RCC 7860 (cell line): ENCODE data around the gene OTX2.

Experiments
- DNase-seq: peaks from one replicate; pipeline ENCODE4 v3.0.0-alpha.2; 2015; ENCODE audit warnings: low spot score
- FAIRE-seq: peaks from 2 replicates; lab custom pipeline; 2012; peaks lifted over from hg19 to GRCh38; lab: Jason Lieb, UNC

OTX2 gene

GRCh38 chr14:56797003-56797568 is 13.2 kb downstream of the OTX2 start:
- DNase-seq (no peak), FAIRE-seq (no peak)

DNA sequence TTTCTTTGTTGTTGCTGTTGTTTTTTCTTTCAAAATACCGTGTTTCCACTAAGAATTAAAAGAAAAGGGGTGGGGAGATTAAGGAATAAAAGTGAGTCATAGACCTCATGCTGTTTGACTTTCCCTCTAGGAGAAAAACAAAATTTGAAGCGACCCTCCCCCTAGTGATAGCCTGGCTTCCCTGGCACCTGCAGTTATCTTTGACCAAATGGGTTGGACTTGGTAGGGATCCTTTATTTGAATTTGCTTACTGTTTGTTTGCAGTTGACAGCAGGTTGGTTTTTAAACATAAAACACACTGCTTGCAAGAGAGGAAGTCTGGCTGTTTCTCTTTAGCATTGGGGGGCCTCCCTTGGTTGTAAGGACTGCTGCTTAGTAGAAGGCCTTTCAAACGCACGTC is 14.0 kb downstream of the OTX2 start:
- DNase-seq, result no peak
- no peak for FAIRE-seq

DNA sequence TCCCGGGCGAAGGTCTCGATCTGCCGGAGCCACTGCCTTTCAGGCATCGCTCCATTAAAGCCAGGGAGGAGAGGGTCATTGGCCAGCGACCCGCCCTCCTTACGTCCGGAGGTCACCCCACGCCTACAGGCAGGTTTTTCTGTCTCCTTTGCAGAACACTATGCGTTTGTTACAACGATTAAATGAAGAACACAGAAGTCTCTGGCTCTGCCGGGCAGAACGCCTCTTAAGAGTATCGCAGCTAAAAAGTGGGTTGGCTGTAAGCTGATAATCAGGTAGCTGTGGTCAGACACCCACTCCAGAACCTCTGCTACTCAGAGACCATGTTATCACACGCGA is 15.0 kb downstream of the OTX2 start:
- DNase-seq, result no peak
- no peak for FAIRE-seq

- FAIRE-seq, result no peak
- DNase-seq, result no peak
Measured at GRCh38 chr14:56794557-56795283, 15.6 kb downstream of the OTX2 start.

GRCh38 chr14:56794088-56794556 is 16.2 kb downstream of the OTX2 start:
- DNase-seq, result no peak
- no peak for FAIRE-seq

DNA sequence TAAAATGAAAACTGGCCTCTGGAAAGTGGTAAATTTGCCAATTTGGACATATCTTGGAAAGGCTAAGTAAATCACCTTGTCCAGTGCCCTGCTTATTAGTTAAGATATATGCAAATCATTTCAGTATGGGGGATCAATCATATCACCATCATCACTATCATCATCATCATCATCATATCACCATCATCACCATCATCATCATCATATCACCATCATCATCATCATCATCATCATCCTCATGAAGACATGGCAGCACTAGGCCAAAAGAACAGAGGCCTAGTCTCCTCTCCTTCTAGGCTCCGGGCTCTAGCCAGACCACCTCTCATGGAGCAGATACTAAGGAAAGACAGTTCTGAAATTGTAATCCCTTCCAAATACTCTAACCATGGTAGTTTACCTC is 20.3 kb downstream of the OTX2 start:
- FAIRE-seq, result no peak
- no peak for DNase-seq

GRCh38 chr14:56787530-56787929 is 22.7 kb downstream of the OTX2 start:
- DNase-seq (no peak), FAIRE-seq (no peak)

DNA sequence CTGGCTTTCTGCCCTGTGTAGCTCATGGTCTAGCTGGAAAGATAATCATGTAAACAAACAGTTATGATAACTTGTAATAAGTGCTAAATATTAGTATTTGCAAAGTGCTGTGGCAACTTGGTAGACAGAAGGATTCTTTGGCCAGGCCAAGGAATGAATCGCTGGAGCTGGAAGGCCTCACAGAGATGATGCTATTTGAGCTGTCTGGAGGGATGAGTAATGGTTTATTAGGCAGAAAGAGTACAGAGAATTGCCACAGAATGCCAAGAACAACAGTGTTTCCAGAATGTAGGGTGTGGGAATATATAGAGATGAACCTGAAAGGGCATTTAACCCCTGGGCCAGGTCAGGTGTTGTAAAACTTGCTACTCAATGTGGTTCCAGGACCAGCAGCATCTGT is 27.6 kb downstream of the OTX2 start:
- FAIRE-seq, result no peak
- no peak for DNase-seq

GRCh38 chr14:56774503-56774902 is 35.8 kb downstream of the OTX2 start:
- no peak for FAIRE-seq

GRCh38 chr14:56770512-56770911 is 39.8 kb downstream of the OTX2 start:
- no peak for FAIRE-seq
- no peak for DNase-seq

More at GRCh38 chr14:56774503-56774902, 35.8 kb downstream of the OTX2 start:
- DNase-seq, result no peak

- FAIRE-seq, result no peak
- DNase-seq, result no peak
Measured at GRCh38 chr14:56760164-56760914, 49.9 kb downstream of the OTX2 start.

- DNase-seq, result no peak
- FAIRE-seq, result no peak
Measured at GRCh38 chr14:56759633-56760032, 50.6 kb downstream of the OTX2 start.

DNA sequence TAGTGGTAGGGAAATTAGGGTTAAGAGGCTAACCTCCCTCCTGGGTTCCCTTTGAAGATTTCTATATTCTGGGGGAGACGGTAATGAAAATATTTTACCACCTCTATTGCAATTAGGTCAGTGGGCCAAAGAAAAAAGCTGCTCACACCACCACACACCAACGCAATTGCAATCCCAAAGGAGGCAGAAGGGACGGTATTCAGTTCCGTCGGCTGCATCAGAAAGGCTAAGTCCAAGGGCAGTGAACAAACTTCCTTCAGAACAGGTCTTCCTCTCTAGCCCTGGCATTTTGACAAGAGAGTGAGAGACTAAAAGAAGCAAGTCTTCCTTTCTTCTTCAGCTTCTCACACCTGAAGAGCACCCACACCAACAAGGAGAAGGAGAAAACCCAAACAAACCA is 51.2 kb downstream of the OTX2 start:
- DNase-seq (no peak), FAIRE-seq (no peak)

- FAIRE-seq (no peak), DNase-seq (no peak)
Measured at GRCh38 chr14:56754921-56755320, 55.4 kb downstream of the OTX2 start.

- DNase-seq (no peak), FAIRE-seq (no peak)
Measured at GRCh38 chr14:56753396-56753795, 56.9 kb downstream of the OTX2 start.

GRCh38 chr14:56752428-56752827 is 57.9 kb downstream of the OTX2 start:
- no peak for FAIRE-seq
- DNase-seq, result no peak

- FAIRE-seq (no peak), DNase-seq (no peak)
Measured at GRCh38 chr14:56751471-56751870, 58.8 kb downstream of the OTX2 start.
